ENCODE data around the gene CDH3.

CDH3 gene

GRCh38 chr16:68643227-68643626 lies 1.9 kb upstream of the CDH3 start:
- no peak overlapping the region for H3K4me3 ChIP-seq (ENCODE audit: low read length)
- no peak overlapping the region for H2AFZ ChIP-seq (ENCODE audit: low read length)
- H3K36me3 ChIP-seq (replicated peaks; ENCODE audit: insufficient read depth, low read length): no peaks in the 10 kb centered on the region
- H3K4me1 ChIP-seq (ENCODE audit: low read length): no peaks in the 10 kb centered on the region
- H3K9me3 ChIP-seq (replicated peaks; ENCODE audit: insufficient read depth, low read length): no peaks in the 10 kb centered on the region
- no peaks in the 10 kb centered on the region for H3K79me2 ChIP-seq (ENCODE audit: low read length)
- H3K4me2 ChIP-seq (ENCODE audit: low read depth, low read length): no peak overlapping the region
- H3F3A ChIP-seq (ENCODE audit: insufficient read depth, low read length): no peaks in the 10 kb centered on the region
- DNase-seq: no peak
- no peaks in the 10 kb centered on the region for H3K9me2 ChIP-seq (replicated peaks; ENCODE audit: insufficient read depth, low read length)
- H3K27ac ChIP-seq (ENCODE audit: low read length): no peak overlapping the region
- no peaks in the 10 kb centered on the region for H4K20me1 ChIP-seq (ENCODE audit: insufficient read depth, low read length)
- peaks cover 13% of the 10 kb centered on the region for H3K27me3 ChIP-seq (replicated peaks; ENCODE audit: insufficient read depth, low read length)
- TF ChIP-seq EZH2phosphoT487 (IDR thresholded peaks at IDR 0.05; ENCODE audit: low read length) (no peak), EZH2 (optimal IDR thresholded peaks at IDR 0.05; ENCODE audit: low read depth, low read length) (no peak)
- TF ChIP-seq, protein P1, sequence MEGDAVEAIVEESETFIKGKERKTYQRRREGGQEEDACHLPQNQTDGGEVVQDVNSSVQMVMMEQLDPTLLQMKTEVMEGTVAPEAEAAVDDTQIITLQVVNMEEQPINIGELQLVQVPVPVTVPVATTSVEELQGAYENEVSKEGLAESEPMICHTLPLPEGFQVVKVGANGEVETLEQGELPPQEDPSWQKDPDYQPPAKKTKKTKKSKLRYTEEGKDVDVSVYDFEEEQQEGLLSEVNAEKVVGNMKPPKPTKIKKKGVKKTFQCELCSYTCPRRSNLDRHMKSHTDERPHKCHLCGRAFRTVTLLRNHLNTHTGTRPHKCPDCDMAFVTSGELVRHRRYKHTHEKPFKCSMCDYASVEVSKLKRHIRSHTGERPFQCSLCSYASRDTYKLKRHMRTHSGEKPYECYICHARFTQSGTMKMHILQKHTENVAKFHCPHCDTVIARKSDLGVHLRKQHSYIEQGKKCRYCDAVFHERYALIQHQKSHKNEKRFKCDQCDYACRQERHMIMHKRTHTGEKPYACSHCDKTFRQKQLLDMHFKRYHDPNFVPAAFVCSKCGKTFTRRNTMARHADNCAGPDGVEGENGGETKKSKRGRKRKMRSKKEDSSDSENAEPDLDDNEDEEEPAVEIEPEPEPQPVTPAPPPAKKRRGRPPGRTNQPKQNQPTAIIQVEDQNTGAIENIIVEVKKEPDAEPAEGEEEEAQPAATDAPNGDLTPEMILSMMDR (IDR thresholded peaks at IDR 0.05; ENCODE audit: low read length): no peak
- H3K9ac ChIP-seq (ENCODE audit: low read length): no peak overlapping the region

DNA sequence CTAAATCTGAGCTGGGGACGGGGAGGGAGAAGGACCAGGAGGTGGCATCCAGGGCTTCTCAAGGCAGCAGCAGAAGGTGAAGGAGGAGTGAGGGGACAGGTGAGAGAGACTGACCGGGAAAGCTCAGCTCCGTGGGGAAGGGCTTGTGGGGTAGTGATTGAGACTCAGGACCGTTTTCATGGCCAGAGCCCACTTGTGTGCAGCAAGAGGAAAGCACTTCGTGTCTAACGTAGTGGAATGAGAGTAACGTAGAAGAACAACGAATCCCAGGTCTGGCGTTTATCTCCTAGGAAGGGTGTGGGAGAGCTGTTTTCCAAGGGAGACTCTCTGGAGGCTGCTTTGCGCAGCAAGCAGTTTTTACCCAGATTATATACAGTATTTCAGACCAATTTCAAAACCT lies 1.3 kb upstream of the CDH3 start:
- no peak overlapping the region for H3K9ac ChIP-seq (ENCODE audit: low read length)
- no peaks in the 10 kb centered on the region for H3K79me2 ChIP-seq (ENCODE audit: low read length)
- no peak overlapping the region for H3K4me2 ChIP-seq (ENCODE audit: low read depth, low read length)
- H3K4me3 ChIP-seq (ENCODE audit: low read length): no peak overlapping the region
- no peaks in the 10 kb centered on the region for H3K4me1 ChIP-seq (ENCODE audit: low read length)
- H3K27ac ChIP-seq (ENCODE audit: low read length): no peak overlapping the region
- no peaks in the 10 kb centered on the region for H3K9me3 ChIP-seq (replicated peaks; ENCODE audit: insufficient read depth, low read length)
- H3F3A ChIP-seq (ENCODE audit: insufficient read depth, low read length): no peaks in the 10 kb centered on the region
- no peaks in the 10 kb centered on the region for H3K36me3 ChIP-seq (replicated peaks; ENCODE audit: insufficient read depth, low read length)
- DNase-seq: no peak
- H3K27me3 ChIP-seq (replicated peaks; ENCODE audit: insufficient read depth, low read length): peaks cover 13% of the 10 kb centered on the region
- H2AFZ ChIP-seq (ENCODE audit: low read length): no peak overlapping the region
- TF ChIP-seq, protein P1 (IDR thresholded peaks at IDR 0.05; ENCODE audit: low read length): no peak
- TF ChIP-seq EZH2 (optimal IDR thresholded peaks at IDR 0.05; ENCODE audit: low read depth, low read length) (no peak), EZH2phosphoT487 (IDR thresholded peaks at IDR 0.05; ENCODE audit: low read length) (no peak)
- H3K9me2 ChIP-seq (replicated peaks; ENCODE audit: insufficient read depth, low read length): no peaks in the 10 kb centered on the region
- H4K20me1 ChIP-seq (ENCODE audit: insufficient read depth, low read length): no peaks in the 10 kb centered on the region

DNA sequence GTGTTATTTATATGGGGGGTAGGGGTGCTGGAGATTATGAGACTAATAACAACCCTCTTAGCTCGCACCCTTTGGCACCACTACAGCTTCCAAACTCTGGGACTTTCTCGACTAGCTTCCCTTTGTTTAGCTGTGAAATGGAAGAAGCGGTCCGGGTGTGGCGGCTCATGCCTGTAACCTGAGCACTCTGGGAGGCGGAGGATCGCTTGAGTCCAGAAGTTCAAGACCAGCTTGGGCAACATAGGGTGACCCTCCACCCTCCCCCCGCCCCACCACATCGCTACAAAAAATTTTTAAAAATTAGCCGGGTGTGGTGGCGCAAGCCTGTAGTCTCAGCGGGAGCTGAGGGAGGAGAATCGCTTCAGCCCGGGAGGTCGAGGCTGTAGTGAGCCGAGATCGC lies 814 bp upstream of the CDH3 start:
- Histone ChIP-seq H3K27ac (ENCODE audit: low read length) (no peak overlapping the region), H3K79me2 (ENCODE audit: low read length) (no peaks in the 10 kb centered on the region), H3K27me3 (replicated peaks; ENCODE audit: insufficient read depth, low read length) (peaks cover 13% of the 10 kb centered on the region), H2AFZ (ENCODE audit: low read length) (no peak overlapping the region), H3K36me3 (replicated peaks; ENCODE audit: insufficient read depth, low read length) (no peaks in the 10 kb centered on the region), H3K4me2 (ENCODE audit: low read depth, low read length) (no peak overlapping the region), H4K20me1 (ENCODE audit: insufficient read depth, low read length) (no peaks in the 10 kb centered on the region), H3K4me1 (ENCODE audit: low read length) (no peaks in the 10 kb centered on the region), H3K9me2 (replicated peaks; ENCODE audit: insufficient read depth, low read length) (no peaks in the 10 kb centered on the region), H3K9ac (ENCODE audit: low read length) (no peak overlapping the region), H3K9me3 (replicated peaks; ENCODE audit: insufficient read depth, low read length) (no peaks in the 10 kb centered on the region), H3F3A (ENCODE audit: insufficient read depth, low read length) (no peaks in the 10 kb centered on the region), H3K4me3 (ENCODE audit: low read length) (no peak overlapping the region)
- TF ChIP-seq, protein P1 (IDR thresholded peaks at IDR 0.05; ENCODE audit: low read length): no peak
- TF ChIP-seq EZH2 (optimal IDR thresholded peaks at IDR 0.05; ENCODE audit: low read depth, low read length): no peak
- TF ChIP-seq EZH2phosphoT487 (IDR thresholded peaks at IDR 0.05; ENCODE audit: low read length): no peak
- no peak for DNase-seq

Data from MM.1S (cell line).